Pancreas (tissue), 10 donors: ENCODE data around the gene MYBPC2. TPM values are rescaled to one million over a fixed set of nuclear protein-coding genes. Genes with fewer than 3 reads are reported as not detected.

Source experiments
- ATAC-seq, 4 donors: fragments of 200-7000 bp; cut with Tn5 transposase; one replicate each; pipeline versions ENCODE4 v1.8.0 to v1.9.1; 2020; ENCODE audit warnings: mild to moderate bottlenecking in 4 of 4, moderate library complexity in 4 of 4
- DNase-seq, 6 donors: peaks; one replicate each; pipeline ENCODE4 v3.0.0-alpha.2; 2020
- FAIRE-seq: peaks from 2 replicates; lab custom pipeline; 2012; peaks lifted over from hg19 to GRCh38; lab: Jason Lieb, UNC
- H3K27ac ChIP-seq, 4 donors: fragments of 200-600 bp; sonication (generic); 1 replicate in 3 of 4; 2 replicates in 1 of 4; pipeline versions ENCODE4 v1.5.0 to v1.8.0; 2020
- H3K27me3 ChIP-seq, 4 donors: fragments of 200-600 bp; one replicate each; pipeline ENCODE4 v1.8.0; 2021
- H3K36me3 ChIP-seq, 3 donors: fragments of 200-600 bp; sonication (generic) in 1 of 3; one replicate each; pipeline versions ENCODE4 v1.5.0 to v1.8.0; 2020 to 2021
- H3K4me1 ChIP-seq, 3 donors: fragments of 200-600 bp; one replicate each; pipeline ENCODE4 v1.8.0; 2021
- H3K4me3 ChIP-seq, 4 donors: fragments of 200-600 bp; sonication (generic) in 2 of 4; one replicate each; pipeline versions ENCODE4 v1.5.0 to v1.8.0; 2020 to 2021
- H3K9me3 ChIP-seq, 4 donors: fragments of 200-600 bp; one replicate each; pipeline ENCODE4 v1.8.0; 2021
- WGBS, 2 donors: extraction: QIAGEN DNeasy Blood & Tissue Kit; methylation state at CpG; one replicate each; pipeline ENCODE4 v1.1.7; 2013; 5-methylcytosine and 5-hydroxymethylcytosine counted together
- intact Hi-C, 3 donors: fragments of 100-400 bp; cut with DNase I; formaldehyde crosslinking; loops; one replicate each; pipeline versions ENCODE4 v1.11.1 to v1.14.2; 2022
- polyA plus RNA-seq, 2 donors: library from polyadenylated mRNA; stranded (reverse); fragments of 200-250 nt; gene quantifications; one replicate each; pipeline ENCODE4 v1.2.3, GENCODE V29; 2013
- total RNA-seq, 6 donors: library from RNA; stranded (reverse); fragmentation: NEBNext Ultra II Directional in 4 of 6; extraction: Animal tissue kit (Norgen Biotek cat#: 25700) in 4 of 6; gene quantifications; one replicate each; pipeline versions ENCODE4 v1.2.1 to v1.2.4, GENCODE V29; 2021 to 2023
- TF ChIP-seq, protein P1 (sequence below), 4 donors: fragments of 200-600 bp; sonication (generic) in 3 of 4; IDR thresholded peaks; one replicate each; pipeline versions ENCODE4 v1.5.0 to v1.8.0; 2021; ENCODE audit warnings: antibody characterized with exemption in 4 of 4
- donor health status: healthy with polysubstance abuse.
- donor health status: DM: no; HTN: no; CAD: no; lungs with moderate emphysema.
- donor health status: DM: no; HTN: no; CAD: no.
- donor health status: control.
- donor health status: control.
- donor health status: Bipolar disorder and iron deficiency.
- donor health status: DM: yes; HTN: yes; CAD: no.
- donor health status: DM: no; HTN: no; CAD: no.
- donor health status: DM: no; HTN: no; CAD: no.
- donor health status: DM: yes; HTN: yes; CAD: no.

MYBPC2 gene
- total and polyA plus RNA-seq, 8 donors, result 0.02 to 1.7 (median 1.5) TPM; not detected in 5

DNA sequence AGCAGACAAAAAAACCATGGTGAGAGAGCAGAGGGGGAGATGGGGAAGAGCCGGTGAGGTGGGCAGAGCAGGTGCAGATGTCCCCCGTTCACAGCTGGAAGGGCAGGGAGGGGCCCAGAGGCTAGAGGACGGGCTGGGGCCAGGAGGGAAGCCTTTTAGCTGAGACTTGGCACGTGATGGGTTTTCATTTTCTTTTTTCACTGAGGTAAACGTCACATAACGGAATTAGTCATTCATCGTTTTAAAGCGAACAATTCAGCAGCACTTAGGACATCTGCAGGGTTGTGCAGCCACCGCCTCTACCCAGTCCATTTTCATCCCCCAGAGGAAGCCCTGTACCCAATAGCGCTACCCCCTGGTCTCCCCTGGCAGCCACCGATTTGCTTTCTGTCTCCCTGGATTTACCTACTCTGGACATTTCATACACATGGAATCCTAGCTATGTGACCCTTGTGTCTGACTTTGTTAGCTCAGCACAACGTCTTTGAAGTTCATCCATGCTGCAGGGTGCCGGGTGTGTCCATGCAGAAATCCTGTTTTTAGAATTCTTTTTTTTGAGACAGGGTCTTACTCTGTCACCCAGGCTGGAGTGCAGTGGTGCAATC, 27.6 kb downstream of the MYBPC2 start:
- WGBS, 2 donors, result 24 to 32% methylated on average over 13 of the region's 13 CpGs
- no peak for FAIRE-seq
- Histone ChIP-seq H3K36me3 (no peaks in the 10 kb centered on the region), H3K9me3 (no peaks in the 10 kb centered on the region), H3K4me3 (no peak overlapping the region), H3K27me3 (peaks cover 0 to 7% (median 0%) of the 10 kb centered on the region in 4 donors), H3K4me1 (no peaks in the 10 kb centered on the region), H3K27ac (no peak overlapping the region)
- no peak for DNase-seq
- ATAC-seq, result no peak
- intact Hi-C loops, result loop anchor here in 2 of 3 donors (5.0 to 10.0 kb wide), 2 partner anchors 98 to 105 kb away; no protein-coding TSS in a partner anchor
- TF ChIP-seq, protein P1, sequence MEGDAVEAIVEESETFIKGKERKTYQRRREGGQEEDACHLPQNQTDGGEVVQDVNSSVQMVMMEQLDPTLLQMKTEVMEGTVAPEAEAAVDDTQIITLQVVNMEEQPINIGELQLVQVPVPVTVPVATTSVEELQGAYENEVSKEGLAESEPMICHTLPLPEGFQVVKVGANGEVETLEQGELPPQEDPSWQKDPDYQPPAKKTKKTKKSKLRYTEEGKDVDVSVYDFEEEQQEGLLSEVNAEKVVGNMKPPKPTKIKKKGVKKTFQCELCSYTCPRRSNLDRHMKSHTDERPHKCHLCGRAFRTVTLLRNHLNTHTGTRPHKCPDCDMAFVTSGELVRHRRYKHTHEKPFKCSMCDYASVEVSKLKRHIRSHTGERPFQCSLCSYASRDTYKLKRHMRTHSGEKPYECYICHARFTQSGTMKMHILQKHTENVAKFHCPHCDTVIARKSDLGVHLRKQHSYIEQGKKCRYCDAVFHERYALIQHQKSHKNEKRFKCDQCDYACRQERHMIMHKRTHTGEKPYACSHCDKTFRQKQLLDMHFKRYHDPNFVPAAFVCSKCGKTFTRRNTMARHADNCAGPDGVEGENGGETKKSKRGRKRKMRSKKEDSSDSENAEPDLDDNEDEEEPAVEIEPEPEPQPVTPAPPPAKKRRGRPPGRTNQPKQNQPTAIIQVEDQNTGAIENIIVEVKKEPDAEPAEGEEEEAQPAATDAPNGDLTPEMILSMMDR (IDR thresholded peaks at IDR 0.05), result no peak

DNA sequence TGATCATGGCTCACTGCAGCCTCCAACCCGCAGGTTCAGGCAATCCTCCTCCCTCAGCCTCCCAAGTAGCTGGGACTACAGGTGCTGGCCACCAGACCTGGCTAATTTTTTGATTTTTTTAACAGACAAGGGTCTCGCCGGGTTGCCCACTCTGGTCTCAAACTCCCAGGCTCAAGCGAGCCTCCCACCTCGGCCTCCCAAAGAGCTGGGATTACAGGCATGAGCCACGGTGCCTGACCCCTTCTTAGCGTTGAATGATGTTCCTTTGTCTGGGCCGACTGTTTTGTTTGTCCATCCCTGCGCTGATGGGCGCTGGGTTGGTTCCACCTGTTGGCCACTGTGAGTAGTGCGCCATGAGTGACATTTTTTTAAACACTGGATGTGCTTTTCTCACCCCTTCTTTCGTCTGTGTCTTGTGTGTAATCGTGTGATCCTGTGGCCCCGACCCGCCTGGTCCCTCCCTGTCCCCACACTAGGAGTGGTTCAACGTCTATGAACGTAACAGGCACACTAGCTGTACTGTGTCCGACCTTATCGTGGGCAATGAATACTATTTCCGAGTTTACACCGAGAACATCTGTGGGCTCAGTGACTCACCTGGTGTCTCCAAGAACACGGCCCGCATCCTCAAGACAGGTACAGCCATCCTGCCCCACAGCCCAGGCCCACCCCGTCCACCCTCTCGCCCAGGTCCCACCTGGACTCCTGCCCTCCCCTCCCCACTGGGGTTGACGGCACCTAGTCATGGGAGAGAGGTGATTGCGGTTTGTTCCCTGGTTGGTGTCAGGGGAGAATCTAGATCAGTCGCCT, 28.6 kb downstream of the MYBPC2 start:
- Histone ChIP-seq H3K9me3 (no peaks in the 10 kb centered on the region), H3K27ac (no peak overlapping the region), H3K4me1 (no peaks in the 10 kb centered on the region), H3K4me3 (no peak overlapping the region), H3K36me3 (no peaks in the 10 kb centered on the region), H3K27me3 (peaks cover 0 to 7% (median 0%) of the 10 kb centered on the region in 4 donors)
- ATAC-seq (peak; percentile 84 to 97 (median 92)), FAIRE-seq (no peak), DNase-seq (peak in 3 of 6 donors; percentile 33 to 79 (median 65))
- 20 to 21% methylated on average over 28 of the region's 28 CpGs for WGBS, 2 donors
- intact Hi-C loops, result loop anchor here in 2 of 3 donors (5.0 to 10.0 kb wide), 2 partner anchors 99 to 106 kb away; no protein-coding TSS in a partner anchor
- TF ChIP-seq, protein P1 (IDR thresholded peaks at IDR 0.05), result peak; percentile 58 to 82 (median 80)

GRCh38 chr19:50462970-50463369, 30.3 kb downstream of the MYBPC2 start:
- Histone ChIP-seq H3K27me3 (peaks cover 0 to 7% (median 0%) of the 10 kb centered on the region in 4 donors), H3K4me1 (no peaks in the 10 kb centered on the region), H3K9me3 (no peaks in the 10 kb centered on the region), H3K4me3 (no peak overlapping the region), H3K36me3 (no peaks in the 10 kb centered on the region), H3K27ac (no peak overlapping the region)
- intact Hi-C loops, result loop anchor here in 2 of 3 donors (5.0 to 10.0 kb wide), 2 partner anchors 101 to 108 kb away; no protein-coding TSS in a partner anchor
- DNase-seq, result no peak
- 67 to 68% methylated on average over 7 of the region's 7 CpGs for WGBS, 2 donors
- TF ChIP-seq, protein P1 (IDR thresholded peaks at IDR 0.05), result no peak
- no peak for ATAC-seq
- no peak for FAIRE-seq

- Histone ChIP-seq H3K27me3 (no peaks in the 10 kb centered on the region), H3K27ac (no peak overlapping the region), H3K4me3 (no peak overlapping the region), H3K4me1 (no peaks in the 10 kb centered on the region), H3K9me3 (no peaks in the 10 kb centered on the region), H3K36me3 (no peaks in the 10 kb centered on the region)
- intact Hi-C loops, result loop anchor here in 2 of 3 donors (5.0 to 10.0 kb wide), 2 partner anchors 102 to 110 kb away; no protein-coding TSS in a partner anchor
- FAIRE-seq (no peak), DNase-seq (no peak), ATAC-seq (no peak)
- TF ChIP-seq, protein P1 (IDR thresholded peaks at IDR 0.05), result no peak
- WGBS, 2 donors, result 56 to 70% methylated on average over 19 of the region's 19 CpGs
Observed at GRCh38 chr19:50464348-50464747, 31.7 kb downstream of the MYBPC2 start.
